IMR-90 (cell line): Measurements from ENCODE around the gene MYO10.

ENCODE experiments used
- BHLHE40 ChIP-seq: fragments of 150-350 bp; IDR thresholded peaks from 2 replicates; pipeline ENCODE4 v1.6.1; 2016; ENCODE audit warnings: mild to moderate bottlenecking, low read depth, low read length
- CEBPB ChIP-seq: IDR thresholded peaks from 2 replicates; pipeline ENCODE4 v1.6.1; 2012; ENCODE audit warnings: low read depth, low read length, improper control_type of control experiment
- CHD1 ChIP-seq: IDR thresholded peaks from 2 replicates; pipeline ENCODE4 v1.6.1; 2012; ENCODE audit warnings: low read depth, low read length, improper control_type of control experiment
- FOS ChIP-seq: fragments of 150-350 bp; IDR thresholded peaks from 2 replicates; pipeline ENCODE4 v1.6.1; 2016; ENCODE audit warnings: low read depth, low read length
- MXI1 ChIP-seq: IDR thresholded peaks from 2 replicates; pipeline ENCODE4 v1.6.1; 2012; ENCODE audit warnings: low read depth, mild to moderate bottlenecking, low read length, moderate library complexity, borderline replicate concordance
- POLR2A ChIP-seq: IDR thresholded peaks from 2 replicates; pipeline ENCODE4 v1.6.1; 2012; ENCODE audit warnings: mild to moderate bottlenecking, low read depth, low read length
- RAD21 ChIP-seq: IDR thresholded peaks from 2 replicates; pipeline ENCODE4 v1.6.1; 2012; ENCODE audit warnings: low read length, improper control_type of control experiment
- RFX5 ChIP-seq: IDR thresholded peaks from 2 replicates; pipeline ENCODE4 v1.8.0; 2012; ENCODE audit warnings: low read depth, mild to moderate bottlenecking, low read length, moderate library complexity
- TF ChIP-seq, protein P1 (sequence below): conservative IDR thresholded peaks from 2 replicates; pipeline ENCODE4 v1.5.1; 2012; ENCODE audit warnings: mild to moderate bottlenecking, low read depth, low read length, improper control_type of control experiment
- TF ChIP-seq, protein P2 (sequence below): fragments of 150-350 bp; IDR thresholded peaks from 2 replicates; pipeline ENCODE4 v1.6.1; 2017; ENCODE audit warnings: mild to moderate bottlenecking, antibody characterized with exemption, low read length, low read depth

DNA sequence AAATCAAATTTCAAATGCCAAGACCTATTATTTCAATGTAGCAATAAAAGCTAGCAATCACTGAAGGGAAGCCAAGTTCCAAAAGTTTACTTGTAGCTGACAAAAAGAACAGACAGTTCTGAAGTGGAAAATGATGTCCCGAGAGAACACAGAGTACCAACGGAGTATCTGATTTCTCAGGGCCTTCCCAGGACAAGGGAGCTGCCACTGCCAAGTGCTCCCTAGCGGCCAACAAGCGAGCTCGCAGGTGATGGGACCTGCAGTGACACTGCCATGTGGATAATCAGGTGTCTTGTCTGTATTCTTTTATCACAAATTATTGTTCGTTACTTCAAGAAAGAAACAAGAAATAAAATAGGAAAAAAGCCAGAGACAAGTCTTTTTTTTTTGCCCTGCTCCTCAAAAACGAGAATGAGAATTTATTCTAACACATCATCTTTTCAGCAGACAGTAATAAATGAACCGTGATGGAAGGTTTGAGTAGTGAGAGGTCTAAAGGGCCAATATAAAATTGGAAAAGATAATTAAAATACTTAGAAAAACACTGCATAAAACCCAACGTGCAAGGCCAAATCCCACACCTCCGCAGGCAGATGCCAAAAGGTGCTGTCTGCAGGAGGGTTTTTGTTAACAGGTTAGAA, 159.4 kb downstream of the MYO10 start:
- TF ChIP-seq, protein P1, sequence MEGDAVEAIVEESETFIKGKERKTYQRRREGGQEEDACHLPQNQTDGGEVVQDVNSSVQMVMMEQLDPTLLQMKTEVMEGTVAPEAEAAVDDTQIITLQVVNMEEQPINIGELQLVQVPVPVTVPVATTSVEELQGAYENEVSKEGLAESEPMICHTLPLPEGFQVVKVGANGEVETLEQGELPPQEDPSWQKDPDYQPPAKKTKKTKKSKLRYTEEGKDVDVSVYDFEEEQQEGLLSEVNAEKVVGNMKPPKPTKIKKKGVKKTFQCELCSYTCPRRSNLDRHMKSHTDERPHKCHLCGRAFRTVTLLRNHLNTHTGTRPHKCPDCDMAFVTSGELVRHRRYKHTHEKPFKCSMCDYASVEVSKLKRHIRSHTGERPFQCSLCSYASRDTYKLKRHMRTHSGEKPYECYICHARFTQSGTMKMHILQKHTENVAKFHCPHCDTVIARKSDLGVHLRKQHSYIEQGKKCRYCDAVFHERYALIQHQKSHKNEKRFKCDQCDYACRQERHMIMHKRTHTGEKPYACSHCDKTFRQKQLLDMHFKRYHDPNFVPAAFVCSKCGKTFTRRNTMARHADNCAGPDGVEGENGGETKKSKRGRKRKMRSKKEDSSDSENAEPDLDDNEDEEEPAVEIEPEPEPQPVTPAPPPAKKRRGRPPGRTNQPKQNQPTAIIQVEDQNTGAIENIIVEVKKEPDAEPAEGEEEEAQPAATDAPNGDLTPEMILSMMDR = no peak
- TF ChIP-seq BHLHE40 (no peak), CEBPB (no peak), CHD1 (no peak), MXI1 (no peak), POLR2A (no peak), FOS (no peak), RAD21 (no peak), RFX5 (no peak)
- TF ChIP-seq, protein P2, sequence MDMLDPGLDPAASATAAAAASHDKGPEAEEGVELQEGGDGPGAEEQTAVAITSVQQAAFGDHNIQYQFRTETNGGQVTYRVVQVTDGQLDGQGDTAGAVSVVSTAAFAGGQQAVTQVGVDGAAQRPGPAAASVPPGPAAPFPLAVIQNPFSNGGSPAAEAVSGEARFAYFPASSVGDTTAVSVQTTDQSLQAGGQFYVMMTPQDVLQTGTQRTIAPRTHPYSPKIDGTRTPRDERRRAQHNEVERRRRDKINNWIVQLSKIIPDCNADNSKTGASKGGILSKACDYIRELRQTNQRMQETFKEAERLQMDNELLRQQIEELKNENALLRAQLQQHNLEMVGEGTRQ = no peak
